WTC11 (cell line): ENCODE results near the gene NKAIN2.

Experiments
- AR ChIP-seq: fragments of 250-450 bp; sonication (Bioruptor Pico); IDR thresholded peaks from 2 replicates; pipeline ENCODE4 v1.9.0; 2021; ENCODE audit warnings: mild to moderate bottlenecking
- ARID4B ChIP-seq: sonication (generic); formaldehyde crosslinking; IDR thresholded peaks from 2 replicates; pipeline ENCODE4 v1.8.0; 2023; ENCODE audit warnings: missing genetic modification reagents, mild to moderate bottlenecking, borderline replicate concordance
- ELF4 ChIP-seq: sonication (generic); formaldehyde crosslinking; IDR thresholded peaks from 2 replicates; pipeline ENCODE4 v1.8.1; 2022; ENCODE audit warnings: low read depth, mild to moderate bottlenecking, moderate library complexity, missing genetic modification reagents
- GABPB1 ChIP-seq: sonication (generic); formaldehyde crosslinking; IDR thresholded peaks from 2 replicates; pipeline ENCODE4 v1.8.1; 2023; ENCODE audit warnings: mild to moderate bottlenecking, missing genetic modification reagents
- MAX ChIP-seq: sonication (generic); formaldehyde crosslinking; IDR thresholded peaks from 2 replicates; pipeline ENCODE4 v1.8.0; 2022; ENCODE audit warnings: mild to moderate bottlenecking, missing genetic modification reagents
- NR1H2 ChIP-seq: sonication (generic); formaldehyde crosslinking; IDR thresholded peaks from 2 replicates; pipeline ENCODE4 v1.9.0; 2021; ENCODE audit warnings: mild to moderate bottlenecking, moderate library complexity, missing genetic modification reagents
- OVOL2 ChIP-seq: fragments of 250-450 bp; sonication (Bioruptor Pico); IDR thresholded peaks from 2 replicates; pipeline ENCODE4 v1.9.0; 2021; ENCODE audit warnings: mild to moderate bottlenecking, borderline replicate concordance
- ZNF232 ChIP-seq: sonication (generic); formaldehyde crosslinking; IDR thresholded peaks from 2 replicates; pipeline ENCODE4 v1.8.0; 2022; ENCODE audit warnings: mild to moderate bottlenecking, missing genetic modification reagents
- TF ChIP-seq, protein P1 (sequence below): fragments of 200-600 bp; IDR thresholded peaks from 2 replicates; pipeline ENCODE4 v1.8.0; 2022; ENCODE audit warnings: antibody characterized with exemption

- TF ChIP-seq, protein P1, sequence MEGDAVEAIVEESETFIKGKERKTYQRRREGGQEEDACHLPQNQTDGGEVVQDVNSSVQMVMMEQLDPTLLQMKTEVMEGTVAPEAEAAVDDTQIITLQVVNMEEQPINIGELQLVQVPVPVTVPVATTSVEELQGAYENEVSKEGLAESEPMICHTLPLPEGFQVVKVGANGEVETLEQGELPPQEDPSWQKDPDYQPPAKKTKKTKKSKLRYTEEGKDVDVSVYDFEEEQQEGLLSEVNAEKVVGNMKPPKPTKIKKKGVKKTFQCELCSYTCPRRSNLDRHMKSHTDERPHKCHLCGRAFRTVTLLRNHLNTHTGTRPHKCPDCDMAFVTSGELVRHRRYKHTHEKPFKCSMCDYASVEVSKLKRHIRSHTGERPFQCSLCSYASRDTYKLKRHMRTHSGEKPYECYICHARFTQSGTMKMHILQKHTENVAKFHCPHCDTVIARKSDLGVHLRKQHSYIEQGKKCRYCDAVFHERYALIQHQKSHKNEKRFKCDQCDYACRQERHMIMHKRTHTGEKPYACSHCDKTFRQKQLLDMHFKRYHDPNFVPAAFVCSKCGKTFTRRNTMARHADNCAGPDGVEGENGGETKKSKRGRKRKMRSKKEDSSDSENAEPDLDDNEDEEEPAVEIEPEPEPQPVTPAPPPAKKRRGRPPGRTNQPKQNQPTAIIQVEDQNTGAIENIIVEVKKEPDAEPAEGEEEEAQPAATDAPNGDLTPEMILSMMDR: no peak
- TF ChIP-seq MAX (CRISPR knock-in tag) (no peak), AR (CRISPR knock-in tag) (no peak), OVOL2 (CRISPR knock-in tag) (no peak), ARID4B (CRISPR knock-in tag) (no peak), ELF4 (CRISPR knock-in tag) (no peak), NR1H2 (CRISPR knock-in tag) (no peak), GABPB1 (no peak), ZNF232 (CRISPR knock-in tag) (no peak)
These were observed 1065.8 kb downstream of the NKAIN2 start for GRCh38 chr6:124869416-124869815.
